GM18505 (cell line): ENCODE results near the gene LRP6.
"Not testable (repeated sequence)": the region's sequence is repeated elsewhere in the genome, so short reads cannot be mapped to it uniquely, and the experiment has no call there.

ENCODE experiments used
- ATAC-seq: cut with Tn5 transposase; IDR thresholded peaks from one replicate; pipeline ENCODE4 v1.9.1; 2021; ENCODE audit not compliant: unreplicated experiment
- POLR2A ChIP-seq: IDR thresholded peaks from 4 replicates; pipeline ENCODE4 v1.6.1; 2011; ENCODE audit warnings: borderline replicate concordance; ENCODE audit not compliant: insufficient read depth, insufficient read length; ENCODE audit errors: extremely low read depth

The LRP6 gene

DNA sequence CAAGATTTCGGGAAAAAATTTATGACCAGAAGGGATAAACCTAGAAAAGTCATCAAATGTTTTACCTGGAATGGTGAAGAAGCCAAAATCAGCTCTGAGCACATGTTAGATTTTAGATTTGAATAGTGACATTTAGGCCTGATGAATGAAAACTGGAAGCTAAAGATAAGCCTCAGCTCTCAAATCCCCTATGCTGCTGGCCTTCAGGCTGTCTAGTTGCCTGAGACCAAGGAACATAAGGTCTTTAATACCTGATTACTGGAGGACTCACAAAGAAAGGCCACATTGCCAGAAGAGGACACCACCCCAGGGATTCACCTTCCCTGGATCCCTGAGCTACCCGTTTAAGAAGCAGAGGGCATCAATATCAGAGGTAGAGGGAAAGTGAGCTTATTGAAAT, 139.5 kb downstream of the LRP6 start:
- ATAC-seq = no peak
- no peak for TF ChIP-seq POLR2A

DNA sequence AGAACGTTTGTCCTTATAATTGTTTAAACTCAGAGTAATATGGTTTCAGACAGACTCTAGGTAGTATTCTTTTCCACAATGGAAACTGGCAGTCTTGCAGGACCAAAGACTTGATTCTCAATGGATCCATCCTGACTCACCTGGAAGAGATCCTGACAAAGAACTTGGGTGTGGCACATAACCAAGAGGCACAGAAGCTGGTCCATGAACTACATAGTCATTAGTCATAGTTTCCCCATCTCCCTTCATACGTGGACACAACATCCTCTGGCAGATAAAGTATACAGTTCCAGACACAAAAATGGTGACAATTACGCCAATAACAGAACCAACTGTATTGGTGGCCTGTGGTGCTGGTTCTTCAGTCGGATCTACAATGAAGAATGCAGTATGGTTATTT, 140.3 kb downstream of the LRP6 start:
- no peak for ATAC-seq
- no peak for TF ChIP-seq POLR2A

DNA sequence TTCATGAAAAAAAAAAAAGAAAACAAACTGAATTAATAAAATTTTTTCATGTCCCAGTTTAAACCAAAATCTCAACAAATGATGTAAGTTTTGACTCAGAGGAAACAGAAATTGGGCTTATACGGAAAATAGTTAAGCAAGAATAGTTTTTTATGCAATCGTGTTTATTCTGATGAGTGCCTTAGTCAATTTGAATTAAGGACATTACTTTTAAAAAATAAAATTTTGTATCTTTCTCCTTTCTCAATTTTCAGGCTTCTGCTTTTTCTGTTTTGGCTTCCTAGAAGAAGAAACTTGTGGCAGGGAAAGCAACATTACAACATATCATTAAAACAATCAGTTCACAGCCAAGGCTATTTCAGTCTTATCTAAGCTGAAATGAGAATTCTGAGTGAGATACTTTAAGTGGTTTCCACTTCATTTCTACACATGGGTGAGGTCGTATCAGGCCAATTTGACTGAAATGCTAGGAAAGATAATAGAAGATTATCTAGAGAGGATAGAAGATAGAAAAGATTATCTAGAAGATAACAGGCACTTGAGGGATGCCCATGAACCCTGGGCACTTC, 143.7 kb downstream of the LRP6 start:
- ATAC-seq = no peak
- TF ChIP-seq POLR2A = no peak

DNA sequence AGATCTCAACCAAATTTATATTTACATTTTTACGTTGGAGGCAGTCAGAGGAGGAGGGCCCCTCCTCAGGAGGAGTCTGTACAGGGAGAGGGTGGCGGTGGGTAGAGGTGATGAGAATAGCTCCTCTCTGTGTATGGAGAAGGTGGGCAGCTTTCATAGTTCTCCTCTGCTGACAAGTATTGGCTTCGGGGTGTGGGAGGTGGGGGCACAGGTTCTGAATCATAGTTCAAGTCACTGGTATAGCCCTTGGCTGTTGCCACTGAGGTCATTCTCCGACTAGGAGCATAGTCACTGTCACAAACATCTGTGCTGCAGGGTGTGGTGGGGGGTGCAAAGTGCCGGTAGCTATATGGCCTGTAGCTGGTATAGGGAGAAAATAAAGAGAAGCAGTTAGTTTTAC, 145.8 kb downstream of the LRP6 start:
- no peak for TF ChIP-seq POLR2A
- no peak for ATAC-seq

DNA sequence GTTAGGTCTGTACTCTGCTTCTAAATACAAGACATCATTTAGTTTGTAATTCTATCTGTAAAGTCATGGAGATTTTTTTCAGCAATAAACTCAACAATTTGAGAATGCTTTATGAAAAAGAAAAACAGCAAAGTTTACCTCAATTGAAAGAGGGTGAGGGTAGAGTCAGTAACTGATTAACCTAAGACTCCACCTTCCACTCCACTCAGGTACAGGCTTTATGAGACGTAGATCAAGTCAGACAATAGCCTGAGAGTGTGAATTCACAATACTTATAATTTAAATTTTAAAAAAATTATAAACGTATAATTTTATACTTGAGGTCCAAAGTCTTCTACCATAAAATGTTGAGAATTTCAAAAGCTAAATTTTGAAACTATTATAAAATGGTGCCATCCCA, 150.2 kb downstream of the LRP6 start:
- no peak for ATAC-seq
- TF ChIP-seq POLR2A = no peak

DNA sequence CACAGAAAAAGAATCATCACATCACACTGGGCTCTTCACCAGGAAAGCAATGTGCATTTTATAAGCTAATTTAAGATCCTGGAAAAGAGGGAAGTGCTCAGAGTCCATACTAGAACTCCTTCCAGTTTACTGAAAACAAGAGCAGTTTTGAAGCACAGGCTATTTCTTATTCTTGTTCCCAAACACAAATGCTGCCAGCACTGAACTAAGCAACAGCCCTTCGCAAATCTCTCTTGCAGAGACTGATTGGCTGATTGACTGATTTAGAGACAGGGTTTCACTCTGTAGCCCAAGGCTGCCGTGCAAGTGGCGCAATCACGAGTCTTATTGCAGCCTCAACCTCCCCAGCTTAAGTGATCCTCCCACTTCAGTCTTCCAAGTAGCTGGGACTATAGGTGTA, 151.3 kb downstream of the LRP6 start:
- no peak for ATAC-seq
- TF ChIP-seq POLR2A = no peak

DNA sequence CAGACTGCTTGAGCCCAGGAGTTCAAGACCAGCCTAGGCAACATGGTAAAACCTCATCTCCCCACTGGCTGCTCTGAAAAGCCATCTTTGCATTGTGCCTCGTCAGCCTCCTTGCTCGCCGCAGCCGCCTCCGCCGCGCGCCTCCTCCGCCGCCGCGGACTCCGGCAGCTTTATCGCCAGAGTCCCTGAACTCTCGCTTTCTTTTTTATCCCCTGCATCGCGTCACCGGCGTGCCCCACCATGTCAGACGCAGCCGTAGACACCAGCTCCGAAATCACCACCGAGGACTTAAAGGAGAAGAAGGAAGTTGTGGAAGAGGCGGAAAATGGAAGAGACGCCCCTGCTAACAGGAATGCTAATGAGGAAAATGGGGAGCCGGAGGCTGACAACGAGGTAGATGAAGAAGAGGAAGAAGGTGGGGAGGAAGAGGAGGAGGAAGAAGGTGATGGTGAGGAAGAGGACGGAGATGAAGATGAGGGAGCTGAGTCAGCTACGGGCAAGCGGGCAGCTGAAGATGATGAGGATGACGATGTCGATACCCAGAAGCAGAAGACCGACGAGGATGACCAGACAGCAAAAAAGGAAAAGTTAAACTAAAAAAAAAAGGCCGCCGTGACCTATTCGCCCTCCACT, 155.8 kb downstream of the LRP6 start:
- ATAC-seq = not testable (repeated sequence)

DNA sequence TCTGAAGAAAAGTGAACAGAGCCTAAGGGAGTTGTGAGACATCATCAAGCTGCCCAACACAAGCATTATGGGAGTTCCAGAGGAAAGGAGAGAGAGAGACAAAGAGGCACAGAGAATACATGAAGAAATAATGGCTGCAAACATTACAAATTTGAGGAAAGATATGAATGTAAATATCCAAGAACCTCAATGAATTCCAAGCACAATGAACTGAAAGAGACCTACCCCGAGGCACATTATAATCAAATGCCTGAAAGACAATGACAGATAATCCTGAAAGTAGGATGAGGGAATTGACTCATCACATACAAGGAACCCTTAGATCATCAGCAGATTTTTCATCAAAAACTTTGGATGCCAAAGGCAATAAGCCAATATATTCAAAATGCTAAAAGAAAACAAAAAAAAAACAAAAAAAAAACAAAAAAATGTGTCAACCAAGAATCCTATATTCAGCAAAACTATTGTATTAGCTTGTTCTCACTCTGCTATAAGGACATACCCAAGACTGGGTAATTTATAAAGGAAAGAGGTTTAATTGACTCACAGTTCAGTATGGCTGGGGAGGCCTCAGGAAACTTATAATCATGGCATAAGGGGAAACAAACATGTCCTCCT, 158.3 kb downstream of the LRP6 start:
- TF ChIP-seq POLR2A = no peak
- ATAC-seq = no peak

DNA sequence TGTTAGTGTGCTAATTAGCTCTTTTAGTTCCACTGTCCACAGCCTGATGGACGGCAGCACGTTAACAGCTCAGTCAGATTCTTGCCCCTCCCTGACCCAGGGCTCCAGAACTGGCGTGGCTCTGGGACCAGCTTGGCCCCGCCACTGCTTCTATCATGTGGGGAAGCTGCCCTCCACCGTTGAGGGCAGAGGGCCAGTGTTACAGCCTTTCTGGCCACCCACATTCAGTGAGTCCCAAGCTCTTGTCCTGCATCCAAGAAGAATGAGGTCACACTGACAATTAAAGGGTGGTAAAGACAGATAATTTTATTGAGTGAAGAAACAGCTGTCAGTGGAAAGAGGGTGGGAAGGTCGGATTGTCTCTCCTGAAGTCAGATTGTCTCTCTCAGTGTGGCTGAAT, 159.2 kb downstream of the LRP6 start:
- no peak for TF ChIP-seq POLR2A

DNA sequence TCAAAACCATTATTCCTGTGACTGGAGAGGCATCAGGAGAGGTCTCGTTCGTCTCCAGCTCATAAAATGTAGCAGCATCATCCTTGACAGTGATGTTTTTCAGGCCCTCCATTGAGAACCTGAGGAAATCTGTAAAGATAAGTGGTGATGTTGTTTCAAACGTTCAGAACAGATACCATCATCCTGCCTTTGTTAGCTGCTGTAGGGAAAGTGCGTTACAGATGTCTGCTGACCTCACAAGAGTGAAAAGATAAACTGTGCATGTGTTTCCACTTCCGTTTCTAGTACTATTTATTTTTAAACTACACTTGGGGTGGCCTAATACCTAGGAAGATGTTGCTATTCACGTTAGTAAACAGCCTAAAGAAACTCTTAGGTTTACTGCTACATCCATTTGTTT, 167.7 kb downstream of the LRP6 start:
- no peak for TF ChIP-seq POLR2A
- no peak for ATAC-seq

More for the DNA sequence above, 159.2 kb downstream of the LRP6 start:
- no peak for ATAC-seq

DNA sequence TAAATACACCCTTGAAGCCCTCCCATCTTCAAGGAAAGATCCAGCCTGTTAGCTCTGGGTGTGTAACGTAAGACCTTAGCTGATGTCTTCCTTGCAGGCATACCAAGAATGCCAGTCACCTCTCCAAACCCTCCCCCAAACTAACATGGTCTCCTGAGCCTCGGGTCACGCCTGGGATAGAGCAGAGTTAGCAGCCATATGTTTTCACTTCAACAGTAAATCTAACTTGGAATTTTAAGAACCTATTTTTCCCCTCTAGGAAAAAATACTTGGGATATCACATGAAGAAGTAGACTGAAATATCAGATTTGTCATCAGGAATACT, 168.2 kb downstream of the LRP6 start:
- TF ChIP-seq POLR2A = no peak
- ATAC-seq = no peak

DNA sequence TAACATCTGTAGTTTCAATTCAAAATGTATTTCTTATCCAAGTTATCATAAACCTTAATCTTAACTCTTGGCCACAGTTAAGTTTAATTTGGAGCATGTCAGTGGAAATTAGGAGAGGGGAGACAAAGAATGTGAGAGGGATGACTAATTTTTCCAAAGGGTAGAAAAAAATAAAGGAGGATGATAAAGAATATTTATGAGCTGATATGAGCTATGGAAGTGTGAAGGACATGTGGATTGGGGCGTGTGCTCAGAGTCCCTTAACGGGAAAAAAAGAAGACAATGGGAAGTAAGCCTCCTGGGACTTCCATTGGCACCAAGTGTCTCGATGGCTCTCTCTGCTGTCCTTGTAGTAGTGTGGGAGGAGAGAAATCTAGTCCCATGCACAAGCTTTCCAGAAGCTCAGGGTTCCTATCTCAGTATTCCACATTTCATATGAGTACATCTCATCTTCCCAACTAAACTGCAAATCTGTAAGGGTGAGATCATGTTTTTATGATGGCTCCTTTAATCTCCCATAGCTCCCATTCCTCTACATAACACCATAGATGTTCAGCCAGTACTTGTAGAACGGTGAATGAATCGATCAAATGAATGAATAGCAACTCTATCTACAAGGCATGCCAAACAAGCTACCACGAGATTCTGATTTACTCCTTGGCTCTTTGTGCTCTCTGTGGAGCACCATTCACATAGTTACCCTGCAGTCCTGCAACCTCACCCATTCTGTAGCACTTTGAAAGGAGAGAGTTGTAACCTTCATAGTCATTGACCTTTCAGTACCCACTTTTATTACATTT, 168.8 kb downstream of the LRP6 start:
- TF ChIP-seq POLR2A = no peak
- ATAC-seq = no peak

DNA sequence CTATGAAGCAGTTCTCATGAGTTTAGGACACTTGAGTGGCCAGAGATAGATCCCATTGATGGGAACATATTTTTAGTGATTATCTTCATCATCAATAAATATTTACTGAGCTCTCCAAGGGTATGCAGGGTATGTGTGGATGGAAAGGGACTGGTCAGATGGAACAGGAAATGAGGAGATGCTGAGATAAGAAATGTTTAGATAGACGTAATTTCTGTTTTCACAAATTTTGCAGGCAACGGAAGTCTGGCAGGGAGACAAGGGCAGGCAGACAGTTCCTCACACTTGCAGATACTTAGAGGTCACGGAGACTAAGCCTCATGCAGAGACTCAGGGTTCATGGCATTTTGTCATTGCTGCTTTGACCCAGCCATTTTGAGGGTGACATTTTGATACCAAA, 171.8 kb downstream of the LRP6 start:
- TF ChIP-seq POLR2A = no peak
- ATAC-seq = no peak

DNA sequence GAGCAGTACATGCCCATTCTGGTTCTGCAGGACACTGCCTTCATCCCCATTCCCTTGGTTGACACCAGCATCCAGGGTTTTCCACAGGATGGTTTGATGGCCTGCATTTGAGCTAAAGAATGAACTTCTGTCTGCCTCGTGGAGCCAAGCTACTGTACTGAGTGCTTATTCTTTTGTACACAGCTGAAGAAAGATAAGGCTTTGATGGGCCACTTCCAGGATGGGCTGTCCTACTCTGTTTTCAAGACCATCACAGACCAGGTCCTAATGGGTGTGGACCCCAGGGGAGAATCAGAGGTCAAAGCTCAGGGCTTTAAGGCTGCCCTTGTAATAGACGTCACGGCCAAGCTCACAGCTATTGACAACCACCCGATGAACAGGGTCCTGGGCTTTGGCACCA, 172.4 kb downstream of the LRP6 start:
- ATAC-seq = no peak

More for the DNA sequence above, 172.4 kb downstream of the LRP6 start:
- no peak for TF ChIP-seq POLR2A
